ENCODE measurements around the gene GFPT2. TPM values are rescaled to one million over a fixed set of nuclear protein-coding genes. Genes with fewer than 3 reads are reported as not detected.

The GFPT2 gene
- total RNA-seq, 4 donors from 2014 or later: 2.1 to 5.5 (median 4.1) TPM

DNA sequence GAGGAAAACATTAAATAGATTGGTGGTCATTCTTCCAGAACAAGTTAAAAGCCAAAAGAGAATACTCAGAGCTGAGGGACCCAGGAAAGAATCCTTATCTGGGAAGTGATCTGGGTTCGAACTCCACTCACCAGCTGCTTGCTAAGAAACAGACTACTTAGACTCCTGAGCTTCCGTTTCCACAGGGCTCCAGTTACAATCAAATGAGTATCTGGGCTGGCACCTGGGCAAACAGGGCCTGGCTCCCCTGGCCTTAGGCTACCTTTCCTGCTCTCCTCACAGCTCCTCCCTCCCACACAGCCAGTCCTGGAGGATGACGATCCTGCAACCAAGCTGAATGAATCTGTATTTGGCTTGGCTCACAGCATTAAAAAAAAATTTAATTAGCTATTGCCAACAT is 63.7 kb downstream of the GFPT2 start:
- Histone ChIP-seq H3K36me3 (no peaks in the 10 kb centered on the region), H3K4me1 (peaks cover 15% of the 10 kb centered on the region in 2 donors), H3K27ac (no peak overlapping the region), H3K4me3 (no peak overlapping the region), H3K27me3 (no peaks in the 10 kb centered on the region), H3K9me3 (no peaks in the 10 kb centered on the region)
- DNase-seq (no peak), ATAC-seq (no peak)
- TF ChIP-seq POLR2A (IDR thresholded peaks at IDR 0.05) (no peak), CTCF (IDR thresholded peaks at IDR 0.05 in 4 of 5, conservative IDR thresholded peaks at IDR 0.05 in 1 of 5) (no peak)
- in situ Hi-C loops (cut with MboI; ENCODE audit: low sequenced_read_pairs in 4 of 4) (loop anchor here in 1 of 4 donors (5.0 kb wide), 1 partner anchor 188 kb away; no protein-coding TSS in a partner anchor), intact Hi-C loops (cut with DNase I; ENCODE audit: low total_unique reads) (no loop called here)

- intact Hi-C loops (cut with DNase I; ENCODE audit: low total_unique reads) (no loop called here), in situ Hi-C loops (cut with MboI; ENCODE audit: low sequenced_read_pairs in 4 of 4) (loop anchor here in 1 of 4 donors (5.0 kb wide), 1 partner anchor 189 kb away; no protein-coding TSS in a partner anchor)
- no peak for ATAC-seq
These were observed 65.3 kb downstream of the GFPT2 start for GRCh38 chr5:180287868-180288267.

GRCh38 chr5:180287404-180287803 is 65.7 kb downstream of the GFPT2 start:
- no peak for ATAC-seq
- Histone ChIP-seq H3K27me3 (no peaks in the 10 kb centered on the region), H3K4me3 (no peak overlapping the region), H3K9me3 (no peaks in the 10 kb centered on the region), H3K36me3 (no peaks in the 10 kb centered on the region), H3K27ac (no peak overlapping the region), H3K4me1 (peaks cover 7 to 10% of the 10 kb centered on the region in 2 donors)
- DNase-seq: no peak
- TF ChIP-seq POLR2A (IDR thresholded peaks at IDR 0.05): no peak
- no peak for TF ChIP-seq CTCF (IDR thresholded peaks at IDR 0.05 in 4 of 5, conservative IDR thresholded peaks at IDR 0.05 in 1 of 5)
- in situ Hi-C loops (cut with MboI; ENCODE audit: low sequenced_read_pairs in 4 of 4): loop anchor here in 1 of 4 donors (5.0 kb wide), 1 partner anchor 190 kb away; no protein-coding TSS in a partner anchor
- intact Hi-C loops (cut with DNase I; ENCODE audit: low total_unique reads): no loop called here

More at GRCh38 chr5:180287868-180288267, 65.3 kb downstream of the GFPT2 start:
- Histone ChIP-seq H3K9me3 (no peaks in the 10 kb centered on the region), H3K4me3 (no peak overlapping the region), H3K4me1 (peaks cover 7 to 10% of the 10 kb centered on the region in 2 donors), H3K27me3 (no peaks in the 10 kb centered on the region), H3K36me3 (no peaks in the 10 kb centered on the region), H3K27ac (no peak overlapping the region)
- no peak for TF ChIP-seq CTCF (IDR thresholded peaks at IDR 0.05 in 4 of 5, conservative IDR thresholded peaks at IDR 0.05 in 1 of 5)
- TF ChIP-seq POLR2A (IDR thresholded peaks at IDR 0.05): no peak
- no peak for DNase-seq

DNA sequence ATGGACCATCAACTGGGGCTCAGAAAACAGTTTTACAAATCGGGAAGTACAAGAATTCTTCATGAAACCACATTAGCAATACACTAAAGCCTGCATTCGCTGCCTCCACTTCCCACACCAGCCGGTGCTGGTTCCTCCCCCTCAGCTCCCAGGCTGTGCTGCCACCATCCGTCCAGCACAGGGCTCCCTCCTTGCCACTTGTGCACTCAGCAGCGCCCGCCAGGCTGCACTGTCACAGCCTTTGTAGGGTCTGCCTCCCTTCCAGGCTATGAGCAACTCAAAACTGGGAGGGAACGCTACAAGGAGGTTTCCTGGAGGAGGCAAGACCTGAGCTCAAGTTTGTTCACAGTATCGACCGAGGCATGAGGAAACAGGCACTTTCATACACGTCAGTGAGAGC is 69.0 kb downstream of the GFPT2 start:
- H3K4me3 ChIP-seq: no peak overlapping the region
- intact Hi-C loops (cut with DNase I; ENCODE audit: low total_unique reads): no loop called here
- no peak overlapping the region for H3K27ac ChIP-seq
- in situ Hi-C loops (cut with MboI; ENCODE audit: low sequenced_read_pairs in 4 of 4): no loop called here
- H3K9me3 ChIP-seq: no peaks in the 10 kb centered on the region
- no peak for ATAC-seq
- H3K27me3 ChIP-seq: no peaks in the 10 kb centered on the region
- peaks cover 0 to 19% of the 10 kb centered on the region in 2 donors for H3K36me3 ChIP-seq
- H3K4me1 ChIP-seq: no peaks in the 10 kb centered on the region
- no peak for TF ChIP-seq POLR2A (IDR thresholded peaks at IDR 0.05)
- no peak for TF ChIP-seq CTCF (IDR thresholded peaks at IDR 0.05 in 4 of 5, conservative IDR thresholded peaks at IDR 0.05 in 1 of 5)
- no peak for DNase-seq

Measured in gastrocnemius medialis (tissue), 4 donors.